Stimulated activated CD8-positive, alpha-beta memory T cell treated with anti-CD3 and anti-CD28 coated beads, Interleukin-15, amount 100 ng/mL, for 48 hours (primary cell): ENCODE data around the gene ITGA5.

Experiments
- DNase-seq, 2 donors: peaks; one replicate each; pipeline ENCODE4 v3.0.0-alpha.2; 2020; ENCODE audit warnings: low read depth in 2 of 2

The ITGA5 gene

GRCh38 chr12:54419088-54419887 is at the start of gene ITGA5:
ITGA5 (minus strand) TSS chr12:54419266; CDS start chr12:54419198, 68 bp downstream.
- DNase-seq, result no peak

GRCh38 chr12:54465857-54466523 is 46.9 kb upstream of the ITGA5 start:
- no peak for DNase-seq

DNA sequence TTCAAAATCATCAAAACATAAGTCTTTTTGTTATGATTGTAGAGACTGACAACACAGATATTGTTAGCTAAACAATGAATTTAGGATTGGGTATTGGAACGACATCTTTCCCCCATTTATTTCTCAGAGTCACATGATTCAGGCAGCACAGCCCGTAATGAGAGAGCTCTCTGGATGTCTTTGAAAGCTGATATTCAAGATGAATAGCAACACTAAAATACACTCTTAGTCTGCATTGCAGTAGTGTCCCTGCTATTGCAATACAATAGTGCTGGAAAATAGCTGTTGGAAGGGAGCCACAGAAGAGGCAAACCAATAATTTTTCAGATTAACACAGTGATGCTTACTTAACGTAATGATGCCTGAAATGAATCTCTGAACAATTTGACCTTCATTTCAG is 44.4 kb upstream of the ITGA5 start:
- no peak for DNase-seq

DNA sequence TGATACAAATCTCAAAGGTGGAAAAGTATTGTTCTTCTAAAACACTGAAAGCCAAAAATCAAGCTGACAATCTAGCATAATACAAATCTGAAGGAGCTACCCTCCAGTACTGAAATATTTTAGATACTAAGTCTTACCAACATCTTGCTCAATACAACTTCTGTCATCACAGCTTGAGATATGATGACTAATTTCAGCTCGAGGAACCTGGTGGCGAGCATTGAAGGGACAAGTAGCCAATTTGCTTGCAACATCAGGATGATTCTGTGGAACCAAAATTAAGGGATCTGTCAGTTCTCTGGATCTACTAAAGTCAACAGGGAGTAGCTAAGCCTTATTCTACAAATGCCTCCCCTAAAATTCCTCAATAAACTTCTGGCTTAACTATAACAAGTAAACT is 44.0 kb upstream of the ITGA5 start:
- no peak for DNase-seq

- DNase-seq, result no peak
These were observed 41.4 kb upstream of the ITGA5 start for GRCh38 chr12:54460317-54460923.

DNA sequence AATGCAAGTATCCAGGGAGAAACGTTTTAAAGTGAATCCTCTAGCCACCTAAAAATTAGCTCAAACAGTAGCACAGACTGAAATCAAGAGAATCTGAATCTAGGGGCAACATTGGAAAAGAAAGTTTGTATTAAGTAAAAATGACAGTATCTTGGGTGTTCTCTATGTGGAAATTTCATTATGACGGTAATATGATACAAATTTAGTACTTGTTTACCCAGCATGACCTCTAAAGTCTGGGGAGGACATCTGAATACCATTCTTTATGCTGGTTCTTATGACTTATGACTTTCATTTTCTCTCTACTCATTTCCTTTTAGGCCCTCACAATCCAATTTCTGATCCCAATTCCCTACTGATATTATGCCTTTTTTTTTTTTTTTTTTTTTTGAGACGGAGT is 40.3 kb upstream of the ITGA5 start:
- no peak for DNase-seq

GRCh38 chr12:54455760-54456469 is 36.8 kb upstream of the ITGA5 start:
- no peak for DNase-seq

DNA sequence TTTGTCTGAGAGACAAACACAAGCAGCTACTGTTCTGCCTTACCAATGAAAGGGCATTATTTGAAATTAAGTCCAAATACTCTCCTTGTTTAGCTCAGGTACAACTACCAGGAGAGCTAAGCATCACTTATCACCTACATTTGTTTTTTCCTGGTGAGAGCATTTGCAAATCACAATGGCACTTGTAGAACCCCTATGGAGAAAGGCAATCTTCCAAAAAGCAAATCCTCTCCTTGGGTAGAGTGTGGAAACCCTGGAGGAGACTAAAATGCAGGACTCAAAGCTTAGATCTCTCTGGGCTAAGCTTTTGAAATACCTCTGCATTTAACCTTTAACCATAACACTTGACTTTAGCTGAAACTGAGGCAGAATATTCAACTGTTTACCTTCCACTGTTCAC is 33.6 kb upstream of the ITGA5 start:
- no peak for DNase-seq

DNA sequence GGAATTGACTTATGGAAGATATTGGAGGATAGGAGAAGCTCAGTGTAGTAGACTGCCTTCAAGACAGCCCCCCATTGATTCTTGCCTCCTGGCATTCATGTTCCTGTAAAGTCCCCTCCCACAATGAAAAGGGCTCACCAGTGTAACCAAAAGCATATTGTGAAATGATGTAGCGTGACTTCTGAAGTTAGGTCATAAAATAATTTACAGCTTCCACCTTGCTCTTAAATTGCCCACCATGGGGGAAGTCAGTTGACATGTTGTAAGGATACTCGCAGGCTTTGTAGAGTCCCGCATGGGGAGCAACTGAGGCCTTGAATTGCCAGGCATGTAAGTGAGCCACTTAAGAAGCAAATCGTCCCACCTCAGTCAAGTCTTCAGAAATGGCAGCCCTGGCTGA is 29.3 kb upstream of the ITGA5 start:
- no peak for DNase-seq

DNA sequence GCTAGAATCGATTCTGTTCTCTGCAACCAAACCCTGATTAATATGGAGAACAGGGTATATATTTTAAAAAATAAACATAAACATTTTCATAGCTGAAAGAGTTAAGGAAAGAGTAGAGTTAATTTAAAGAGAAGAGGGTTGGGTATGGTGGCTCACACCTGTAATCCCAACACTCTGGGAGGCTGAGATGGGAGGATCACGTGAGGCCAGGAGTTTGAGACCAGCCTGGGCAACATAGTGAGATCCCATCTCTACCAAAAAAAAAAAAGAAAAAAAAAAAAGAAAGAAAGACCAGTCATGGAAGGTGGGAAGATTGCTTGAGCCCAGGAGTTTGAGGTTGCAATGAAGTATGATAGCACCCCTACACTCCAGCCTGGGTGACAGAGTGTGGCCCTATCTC is 28.9 kb upstream of the ITGA5 start:
- DNase-seq, result no peak

DNA sequence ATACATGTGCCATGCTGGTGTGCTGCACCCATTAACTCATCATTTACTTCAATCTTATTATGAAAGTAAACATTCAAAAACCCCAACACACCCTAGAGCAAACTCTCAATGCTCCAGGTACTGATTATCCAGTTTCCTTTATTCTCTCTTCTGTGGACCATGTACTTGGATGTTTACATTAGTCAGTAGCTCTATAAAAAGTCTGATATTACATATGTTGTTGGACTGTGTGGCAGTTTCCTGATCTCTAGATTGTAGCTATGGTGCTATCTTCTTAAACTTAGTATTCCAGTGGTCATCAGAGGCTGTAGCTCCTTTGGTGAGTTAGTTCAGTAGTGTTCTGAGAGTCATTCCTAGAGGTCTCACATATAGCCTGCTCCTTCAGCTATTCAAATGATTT is 25.1 kb upstream of the ITGA5 start:
- no peak for DNase-seq

DNA sequence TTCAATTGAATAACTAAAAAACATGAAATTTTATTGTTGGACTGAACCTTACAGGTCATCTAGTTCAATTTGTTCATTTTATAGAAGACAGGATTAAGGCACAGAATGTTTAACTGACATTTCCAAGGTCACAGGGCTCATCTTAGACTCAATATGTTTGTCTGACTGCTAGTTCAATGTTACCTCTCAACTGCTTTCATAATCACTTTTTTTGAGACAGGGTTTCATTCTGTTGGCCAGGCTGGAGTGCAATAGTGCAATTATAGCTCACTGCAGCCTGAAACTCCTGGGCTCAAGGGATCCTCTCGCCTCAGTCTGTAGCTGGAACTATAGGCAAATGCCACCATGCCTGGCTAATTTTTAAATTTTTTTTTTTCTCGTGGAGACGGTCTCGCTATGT is 24.4 kb upstream of the ITGA5 start:
- DNase-seq, result no peak

- DNase-seq, result no peak
These were observed 23.9 kb upstream of the ITGA5 start for GRCh38 chr12:54442961-54443360.

GRCh38 chr12:54442099-54442498 is 23.0 kb upstream of the ITGA5 start:
- no peak for DNase-seq

DNA sequence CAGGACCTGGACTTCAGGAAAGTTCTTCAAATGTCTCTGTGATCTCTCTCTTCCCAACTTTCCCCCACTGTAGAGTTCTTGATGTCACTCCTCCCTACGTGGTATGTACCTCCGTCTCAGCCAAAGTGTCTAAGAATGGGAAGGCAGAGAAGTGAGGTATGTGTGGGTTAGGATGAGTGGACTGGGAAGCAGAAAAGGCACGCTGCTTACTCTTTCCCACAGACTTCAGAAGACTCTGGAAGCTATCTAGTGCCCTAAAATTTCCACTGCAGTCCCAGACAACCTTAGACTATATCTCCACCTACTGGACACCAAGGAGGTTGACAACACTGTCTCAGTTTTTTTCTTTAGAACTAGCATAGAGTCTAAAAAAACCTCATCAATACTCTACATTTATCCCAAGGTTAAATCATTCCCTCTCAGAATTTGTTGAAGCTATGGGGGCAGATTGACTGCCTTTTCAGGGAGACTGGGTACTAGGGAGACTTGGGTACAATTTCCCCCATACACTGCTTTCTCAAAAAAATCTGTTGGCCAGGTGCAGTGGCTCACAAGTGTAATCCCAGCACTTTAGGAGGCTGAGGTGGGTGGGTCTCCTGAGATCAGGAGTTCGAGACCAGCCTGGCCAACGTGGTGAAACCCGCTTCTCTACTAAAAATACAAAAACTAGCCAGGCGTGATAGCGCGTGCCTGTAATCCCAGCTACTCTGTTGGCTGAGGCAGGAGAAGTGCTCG is 20.6 kb upstream of the ITGA5 start:
- DNase-seq, result no peak

- DNase-seq, result no peak
These were observed 20.0 kb upstream of the ITGA5 start for GRCh38 chr12:54439096-54439495.

DNA sequence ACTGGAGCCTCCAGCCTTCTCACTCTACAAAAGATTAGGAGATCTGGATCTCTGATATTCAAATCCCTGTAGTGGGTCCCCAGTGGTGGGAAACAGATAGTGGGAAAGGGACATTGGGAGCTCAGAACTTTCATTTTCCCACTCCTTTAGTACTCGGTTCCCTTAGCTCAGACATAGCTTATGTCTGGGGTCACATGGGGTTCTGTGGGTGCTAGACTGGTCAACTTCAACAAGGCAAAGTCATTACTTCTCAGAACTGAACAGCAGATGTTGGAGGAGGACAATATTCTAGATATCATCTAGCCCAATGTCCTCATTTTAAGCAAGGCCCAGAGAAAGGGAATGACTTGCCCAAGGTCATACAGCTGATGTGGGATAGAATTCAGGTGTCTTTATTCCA is 19.5 kb upstream of the ITGA5 start:
- no peak for DNase-seq

GRCh38 chr12:54437697-54438096 is 18.6 kb upstream of the ITGA5 start:
- DNase-seq, result no peak

- DNase-seq, result no peak
These were observed 18.2 kb upstream of the ITGA5 start for GRCh38 chr12:54437243-54437642.

GRCh38 chr12:54432815-54433164 is 13.7 kb upstream of the ITGA5 start:
- DNase-seq, result no peak

- no peak for DNase-seq
These were observed 13.1 kb upstream of the ITGA5 start for GRCh38 chr12:54431911-54432814.
